ELR (cell line): ENCODE results near the gene DIDO1.

Experiments used
- DNase-seq: peaks from one replicate; pipeline ENCODE4 v3.0.0-alpha.2; 2015; ENCODE audit warnings: low read depth

DIDO1 gene

DNA sequence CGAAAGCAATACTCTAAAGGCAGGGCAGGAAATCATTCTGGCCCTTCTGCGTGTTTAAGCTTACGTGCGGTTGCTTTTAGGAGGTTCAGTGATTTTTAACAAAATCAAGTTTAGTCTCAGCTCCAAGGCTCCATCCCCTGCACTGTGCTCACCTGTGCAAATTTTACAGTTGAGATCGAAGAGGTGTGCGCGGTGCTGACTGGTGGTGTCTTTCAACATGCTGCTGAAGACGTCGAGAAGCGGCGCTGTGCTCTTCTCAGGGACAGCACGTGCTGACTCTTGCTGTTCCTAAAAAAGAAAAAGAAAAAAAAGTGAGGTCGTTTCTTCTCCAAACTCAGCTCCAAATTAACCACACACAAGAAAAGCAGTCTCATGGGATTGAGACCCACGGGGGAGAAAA, 32.0 kb downstream of the DIDO1 start:
- DNase-seq: no peak

DNA sequence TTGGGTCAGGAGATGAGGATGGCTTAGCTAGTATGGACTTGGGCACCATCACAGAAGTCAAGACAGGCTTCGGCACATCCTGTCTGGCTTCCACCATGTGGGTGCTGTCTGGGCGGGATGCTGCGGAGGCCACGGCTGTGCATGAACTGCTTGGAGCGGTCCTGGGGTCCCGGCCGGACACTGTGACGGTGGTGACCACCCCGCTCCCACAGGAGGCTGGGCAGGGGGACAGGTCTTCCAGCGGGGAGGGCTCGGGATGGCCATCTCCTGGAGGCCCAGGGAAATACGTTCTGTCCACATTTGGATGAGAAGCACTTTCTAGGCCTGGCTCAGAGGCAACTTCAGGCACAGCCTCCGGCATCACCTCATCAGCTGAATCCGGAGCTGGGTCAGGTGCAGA, 32.6 kb downstream of the DIDO1 start:
- no peak for DNase-seq

DNA sequence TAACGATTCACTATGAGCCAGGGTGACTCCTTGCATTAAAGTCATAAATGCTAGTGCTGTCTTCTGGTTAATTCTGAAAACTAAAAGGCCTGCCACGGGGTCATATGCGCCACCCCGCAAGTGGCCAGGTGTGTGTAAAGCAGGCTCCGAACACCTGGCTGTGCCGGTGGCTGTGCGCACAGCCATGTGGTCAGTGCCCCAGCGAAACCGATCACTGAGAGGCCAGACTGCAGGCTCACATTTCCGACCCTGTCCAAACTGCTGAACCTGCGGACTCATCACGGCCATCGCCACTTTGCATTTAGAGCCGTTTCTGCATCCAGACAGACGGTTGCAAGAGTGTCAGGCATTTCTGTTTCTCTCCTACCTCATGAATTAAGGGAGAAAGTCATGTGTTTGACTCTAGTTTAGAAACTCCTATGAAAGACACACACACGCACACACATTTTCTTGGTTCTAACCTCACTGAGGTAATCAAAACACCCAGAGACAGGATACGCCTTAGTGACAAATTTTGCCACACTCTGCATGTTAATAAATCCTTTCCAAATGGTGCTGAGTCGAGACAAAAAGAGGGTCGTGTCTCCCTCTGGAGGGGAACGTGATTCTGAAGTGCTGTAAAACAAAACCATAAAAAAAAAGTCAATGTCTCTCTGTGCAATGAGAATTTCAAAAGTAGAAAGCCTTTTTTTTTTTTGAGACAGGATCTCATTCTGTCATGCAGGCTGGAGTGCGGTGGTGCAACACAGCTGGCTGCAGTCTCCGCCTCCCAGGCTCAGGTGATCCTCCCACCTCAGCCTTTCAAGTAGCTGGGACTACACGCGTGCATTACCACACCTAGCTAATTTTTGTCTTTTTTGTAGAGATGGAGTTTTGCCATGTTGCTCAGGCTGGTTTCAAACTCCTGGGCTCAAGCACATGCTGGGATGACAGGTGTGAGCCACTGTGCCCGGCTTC, 33.7 kb downstream of the DIDO1 start:
- no peak for DNase-seq

DNA sequence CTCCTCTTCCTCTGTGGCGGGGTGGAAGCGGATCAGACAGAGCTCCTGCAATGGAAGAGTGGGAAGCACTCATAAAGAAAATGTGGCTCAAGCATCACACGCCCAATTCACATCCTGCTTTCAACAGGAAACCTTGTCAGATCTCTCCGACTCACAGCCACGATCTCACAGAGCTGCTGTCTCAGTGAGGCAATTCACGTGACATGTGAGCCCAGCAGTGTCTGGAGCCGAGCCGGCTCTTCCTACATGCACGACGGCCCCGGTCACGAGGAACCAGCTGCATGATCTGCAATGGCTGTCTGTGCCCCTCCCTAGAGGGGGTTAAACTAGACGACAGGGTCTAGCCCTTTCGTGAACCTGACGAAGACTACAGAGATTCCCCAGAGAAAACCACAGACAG, 35.2 kb downstream of the DIDO1 start:
- peak; percentile 43 for DNase-seq

DNA sequence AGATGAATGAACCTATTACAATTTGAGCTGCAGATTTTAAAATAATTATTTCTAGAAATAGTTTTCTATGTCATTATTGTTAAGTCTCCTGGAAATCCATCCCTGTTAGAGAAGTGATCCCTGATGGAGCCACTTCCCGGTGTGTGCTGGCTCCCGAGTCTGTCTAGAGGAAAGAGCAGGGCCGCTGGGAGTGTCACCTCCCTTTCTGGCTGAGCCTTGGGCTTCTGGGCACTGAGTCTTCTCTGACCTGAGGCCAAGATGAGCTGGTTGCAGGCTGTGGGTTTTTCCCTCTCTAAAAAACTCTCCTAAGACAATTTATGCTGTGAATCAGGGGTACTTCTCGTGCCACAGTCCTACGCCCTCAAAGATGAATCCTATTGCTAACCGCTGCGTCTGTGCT, 35.9 kb downstream of the DIDO1 start:
- DNase-seq: no peak

DNA sequence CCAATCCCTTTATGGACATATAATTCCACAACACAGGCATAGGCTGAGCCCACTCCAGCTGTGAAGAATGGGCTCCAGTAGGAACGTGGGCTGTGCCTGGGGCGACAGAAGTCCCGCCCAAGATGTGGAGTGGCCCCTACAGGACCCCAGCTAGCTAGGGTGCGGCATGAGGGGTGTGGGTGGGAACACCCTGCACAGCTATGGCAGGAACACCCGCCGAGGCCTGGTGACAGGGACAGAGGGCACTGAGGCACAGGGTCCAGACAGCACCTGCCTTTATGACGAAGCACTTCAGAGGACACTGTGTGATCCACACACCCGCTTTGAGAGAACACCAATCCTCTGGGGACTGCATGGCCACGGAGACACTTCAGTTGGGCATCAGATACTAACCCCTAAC, 36.4 kb downstream of the DIDO1 start:
- no peak for DNase-seq

DNA sequence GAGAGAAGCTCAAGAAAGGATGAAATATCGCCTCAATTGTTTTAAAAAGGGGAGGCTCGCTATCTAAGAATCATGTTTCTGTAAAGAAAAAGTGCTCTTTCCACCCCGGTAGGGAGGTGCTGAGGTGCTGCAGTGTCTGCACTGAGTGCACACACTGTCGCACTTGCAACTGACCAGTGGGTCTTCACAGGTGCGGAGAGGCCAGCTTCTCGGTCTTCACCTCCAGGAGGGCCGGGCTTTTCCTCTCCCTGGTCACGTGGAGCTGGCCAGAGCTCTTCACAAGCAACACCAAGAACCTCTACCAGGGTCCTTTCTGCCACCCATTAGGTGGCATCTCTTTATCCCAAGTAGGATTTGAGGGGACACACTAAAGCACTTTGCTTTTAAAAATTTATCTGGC, 36.9 kb downstream of the DIDO1 start:
- no peak for DNase-seq

DNA sequence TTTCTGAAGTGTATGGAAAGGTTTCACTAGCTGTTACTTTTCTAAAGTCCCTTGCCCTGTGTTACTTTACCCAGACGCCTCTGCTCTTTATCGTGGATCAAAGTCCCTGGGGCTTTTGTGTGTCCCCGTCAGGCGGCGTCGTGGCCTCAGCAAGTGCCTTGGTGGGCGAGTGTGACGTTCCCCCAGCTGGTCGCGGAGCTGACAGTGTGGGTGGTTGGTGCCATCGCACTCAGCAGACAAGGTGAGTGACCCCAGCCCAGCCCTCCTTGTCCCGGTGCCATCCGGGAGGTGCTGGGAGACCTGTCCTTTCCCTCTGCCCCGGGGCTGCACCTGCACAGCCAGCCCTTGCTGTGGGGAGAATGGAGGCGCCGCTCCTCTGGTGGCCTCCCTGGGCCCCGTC, 37.4 kb downstream of the DIDO1 start:
- no peak for DNase-seq

DNA sequence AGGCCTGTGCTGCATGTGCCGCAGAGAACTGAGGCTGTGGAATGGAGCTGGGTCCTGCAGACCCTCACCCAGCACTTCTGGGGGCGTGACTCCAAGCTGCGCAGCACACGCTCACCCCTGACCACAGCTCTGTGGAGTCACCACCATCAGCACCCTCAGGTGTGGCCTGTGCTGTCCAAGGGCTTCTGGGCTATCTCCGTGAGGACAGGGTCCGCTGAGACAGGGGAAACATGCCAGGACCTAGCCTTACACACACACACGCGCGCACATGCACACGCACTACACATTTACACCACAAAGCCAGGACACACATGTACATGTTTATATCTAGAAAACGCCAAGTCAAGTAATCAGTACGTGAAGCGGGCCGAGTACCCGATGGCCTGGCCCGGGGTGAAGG, 37.9 kb downstream of the DIDO1 start:
- DNase-seq: no peak

DNA sequence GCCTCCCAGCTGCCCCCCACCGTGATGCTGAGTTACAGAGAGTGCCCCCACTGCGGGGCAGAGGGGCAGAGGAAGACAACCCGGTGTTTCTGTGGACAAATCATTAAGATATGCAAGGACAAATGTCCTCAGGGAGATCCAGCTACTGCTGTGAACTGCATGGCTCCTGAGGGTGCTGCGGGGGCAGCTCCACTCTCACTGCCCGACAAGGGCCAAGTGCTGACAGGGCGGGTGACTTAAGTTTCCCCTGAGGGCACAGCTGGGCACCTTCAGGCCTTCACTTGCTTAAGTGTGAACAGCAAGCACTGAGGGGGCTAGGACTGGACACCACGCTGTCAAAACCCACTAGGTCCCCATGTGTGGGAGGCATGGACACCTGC, 38.5 kb downstream of the DIDO1 start:
- peak; percentile 66 for DNase-seq

DNA sequence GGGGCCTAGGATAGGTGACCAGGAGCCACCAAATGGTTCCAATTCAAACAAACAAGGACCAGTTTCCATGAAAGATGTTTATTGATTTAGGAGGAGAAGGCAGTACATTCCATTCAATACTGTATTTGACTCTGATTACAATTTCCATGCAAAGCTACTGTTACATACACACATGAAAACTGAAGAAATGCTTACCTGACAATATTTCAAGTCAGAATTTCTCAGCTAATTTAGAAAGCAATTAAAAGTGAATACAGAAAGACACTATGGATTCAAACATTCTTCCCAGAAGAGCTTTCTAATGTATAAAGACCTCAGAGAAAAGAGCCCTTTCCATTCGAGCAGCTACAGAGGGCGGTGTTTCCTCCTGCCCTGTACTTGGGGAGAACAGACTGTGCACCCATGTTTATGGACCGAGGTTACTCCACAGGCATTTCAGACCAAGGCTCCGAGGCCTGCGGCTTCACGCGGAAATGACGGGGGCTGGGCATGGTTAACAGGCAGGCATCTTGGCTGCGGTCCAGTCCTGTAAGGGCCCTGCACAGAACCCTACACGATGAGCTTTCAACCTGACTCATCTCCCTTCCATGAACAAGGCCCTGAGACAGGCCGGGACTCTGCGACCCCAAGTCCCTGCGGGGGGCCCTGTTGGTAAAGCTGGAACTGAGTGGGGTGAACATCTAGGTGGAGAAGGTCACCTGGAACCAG, 39.0 kb downstream of the DIDO1 start:
- peak; percentile 98 for DNase-seq

DNA sequence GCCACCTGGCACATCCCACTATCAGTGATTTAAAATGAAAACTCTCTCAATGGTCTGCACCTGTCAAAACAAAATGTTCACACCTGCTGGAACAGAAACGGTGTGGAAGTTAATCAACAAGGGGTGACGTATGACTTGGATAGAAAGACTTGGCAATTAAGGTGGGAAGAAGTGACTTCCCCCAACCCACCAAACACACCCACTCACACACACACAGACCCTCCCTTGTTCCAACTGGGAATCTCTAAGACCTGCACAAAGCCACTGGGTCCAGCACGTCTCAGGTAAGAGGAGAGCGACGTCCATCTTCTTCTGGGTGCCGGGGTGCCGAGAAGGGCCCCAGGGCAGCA, 39.6 kb downstream of the DIDO1 start:
- no peak for DNase-seq

DNA sequence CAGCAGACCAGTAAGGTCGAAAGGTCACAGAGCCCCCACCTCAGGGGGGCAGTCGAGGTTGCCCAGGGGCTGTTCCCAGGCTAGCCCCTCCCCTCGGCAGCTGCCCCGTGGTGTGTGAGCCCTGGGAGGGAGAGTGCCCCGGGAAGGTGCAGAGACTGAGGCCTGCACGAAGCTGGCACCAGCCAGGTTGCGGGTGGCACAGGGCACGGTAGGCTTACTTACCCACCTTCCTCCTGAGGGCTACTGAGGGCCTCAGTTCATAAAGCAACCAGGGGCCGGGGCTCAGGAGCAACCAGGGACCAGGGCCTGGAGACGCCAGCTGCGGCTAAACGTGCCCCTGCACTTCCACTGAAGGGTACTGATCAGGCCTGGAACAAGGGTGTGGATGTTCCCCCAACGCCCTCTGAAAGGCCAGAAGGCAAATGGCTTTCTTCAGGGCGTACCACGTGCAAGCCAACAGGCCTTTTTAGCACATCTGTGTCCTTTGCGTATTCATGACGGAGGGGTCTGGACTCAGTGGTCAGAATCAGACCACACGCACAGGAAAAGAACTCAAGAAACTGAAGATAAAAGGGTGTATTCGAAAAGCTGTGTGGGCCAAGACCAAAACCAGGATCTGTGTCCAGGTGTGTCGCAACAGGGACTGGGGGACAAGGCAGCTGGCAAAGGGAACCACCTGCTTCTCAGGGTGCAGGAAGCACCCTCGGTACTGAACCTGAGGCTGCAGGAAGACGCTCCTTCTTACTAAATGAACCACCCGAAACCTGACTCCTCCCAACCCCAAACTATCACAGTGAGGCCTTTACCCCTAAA, 40.2 kb downstream of the DIDO1 start:
- no peak for DNase-seq

DNA sequence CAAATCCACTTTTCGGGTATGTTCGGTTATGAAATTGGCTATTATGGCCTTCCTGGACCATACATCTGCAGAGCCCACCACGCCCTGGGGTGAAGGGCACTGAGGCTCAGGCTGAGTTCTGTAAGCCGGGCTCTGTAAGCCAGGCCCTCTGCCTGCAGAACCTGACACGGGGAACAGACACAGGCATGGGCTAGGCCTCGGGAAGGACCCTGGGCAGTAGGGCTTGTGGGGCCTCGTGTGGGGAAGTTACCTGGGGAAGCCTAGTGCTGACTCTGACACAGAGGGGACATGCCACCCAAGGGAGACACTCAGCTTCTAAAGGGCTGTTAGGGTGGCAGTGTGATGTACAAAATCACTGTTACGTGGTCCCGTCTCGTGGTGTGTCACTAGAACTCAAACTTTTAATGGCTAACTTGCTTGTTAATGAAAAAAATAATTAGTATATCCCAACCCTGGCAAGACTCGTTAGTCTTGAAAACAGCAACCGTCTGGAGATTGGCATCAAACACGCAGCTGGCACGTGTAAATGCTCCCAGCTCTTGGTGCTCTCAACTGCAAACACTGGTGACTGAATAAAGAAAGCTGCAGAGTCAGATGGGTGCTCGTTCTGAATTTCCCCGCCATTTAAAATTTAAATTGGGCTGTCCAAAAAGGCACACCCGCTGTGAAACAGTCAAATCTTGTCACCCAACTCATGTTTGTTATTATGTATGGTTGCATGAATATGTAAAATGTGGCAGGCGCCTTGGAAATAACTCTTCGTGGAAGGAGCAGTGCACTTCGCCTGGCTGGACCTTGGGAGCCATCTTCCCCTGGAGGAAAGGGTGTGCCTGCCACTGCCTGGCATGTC, 41.0 kb downstream of the DIDO1 start:
- no peak for DNase-seq

DNA sequence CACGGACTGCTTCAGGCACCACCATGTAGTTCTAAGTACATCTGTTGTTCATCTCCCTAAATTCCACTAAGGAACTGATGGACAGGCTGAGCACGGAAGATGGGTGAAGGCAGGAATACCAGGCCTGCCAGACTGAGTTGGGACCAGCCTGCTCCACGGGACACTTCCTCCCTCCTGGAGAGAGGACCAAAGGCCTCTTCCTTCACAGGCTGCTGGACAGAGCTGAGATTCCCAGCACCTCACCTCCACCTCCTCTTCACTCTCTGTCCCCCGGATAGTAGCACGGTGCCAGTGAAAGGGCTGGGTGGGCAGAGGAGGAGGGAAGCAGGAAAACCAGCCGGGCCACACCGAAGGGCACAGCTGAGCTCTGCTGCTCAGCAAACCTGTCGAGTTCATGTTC, 41.7 kb downstream of the DIDO1 start:
- DNase-seq: no peak

DNA sequence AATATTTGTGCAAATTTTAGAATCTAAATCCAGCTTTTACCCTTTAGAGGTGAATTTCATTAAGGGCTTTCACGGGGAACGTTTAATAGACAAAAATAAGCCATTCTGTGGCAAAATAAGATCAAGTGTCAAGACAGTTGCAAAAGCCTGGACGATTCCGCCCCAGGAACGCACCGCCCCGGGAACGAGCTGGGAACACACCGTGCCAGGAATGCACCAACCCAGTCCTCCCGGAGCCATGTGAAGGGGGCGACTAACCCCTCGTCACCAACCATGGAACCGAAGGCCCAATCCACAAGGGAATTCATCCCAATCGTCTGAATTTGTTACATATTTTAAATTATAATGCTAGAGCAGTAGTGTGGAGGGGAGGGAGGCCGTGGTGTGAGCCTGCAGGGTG, 43.9 kb downstream of the DIDO1 start:
- DNase-seq: no peak

DNA sequence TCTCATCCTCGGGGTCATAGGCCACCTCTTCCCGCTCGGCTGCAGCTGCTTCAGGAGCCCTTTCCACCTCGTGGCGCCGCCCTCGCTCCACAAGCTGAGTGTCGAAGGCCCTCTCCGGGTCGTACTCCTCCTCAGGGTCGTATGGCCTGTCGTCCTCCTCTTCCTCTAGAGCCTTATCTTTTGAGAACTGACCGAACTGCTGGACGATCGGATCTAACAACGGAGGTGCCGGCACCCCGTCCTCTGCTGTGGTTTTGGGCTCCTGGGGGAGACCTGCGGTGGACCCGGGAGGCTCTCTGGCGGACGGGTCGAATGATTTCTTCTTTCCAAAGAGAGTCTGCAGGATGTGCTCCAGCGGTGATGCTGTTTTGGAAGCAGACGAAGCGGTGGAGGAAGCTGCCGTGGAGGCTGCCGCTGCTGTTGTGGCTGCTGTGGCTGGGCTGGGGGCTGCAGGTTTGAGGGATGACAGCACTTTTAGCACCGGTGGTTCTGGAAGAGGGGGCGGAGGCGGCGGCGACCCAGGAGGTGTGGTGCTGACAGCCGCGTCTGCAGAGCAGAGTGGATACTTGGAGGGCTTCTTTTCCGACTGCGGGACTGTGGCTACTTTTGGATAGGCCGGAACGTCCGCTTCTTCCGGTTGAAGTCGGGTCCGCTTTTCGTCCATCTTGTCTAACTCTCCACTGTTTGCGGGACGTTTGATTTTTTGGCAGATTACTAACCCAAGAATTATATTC, 44.5 kb downstream of the DIDO1 start:
- DNase-seq: no peak

DNA sequence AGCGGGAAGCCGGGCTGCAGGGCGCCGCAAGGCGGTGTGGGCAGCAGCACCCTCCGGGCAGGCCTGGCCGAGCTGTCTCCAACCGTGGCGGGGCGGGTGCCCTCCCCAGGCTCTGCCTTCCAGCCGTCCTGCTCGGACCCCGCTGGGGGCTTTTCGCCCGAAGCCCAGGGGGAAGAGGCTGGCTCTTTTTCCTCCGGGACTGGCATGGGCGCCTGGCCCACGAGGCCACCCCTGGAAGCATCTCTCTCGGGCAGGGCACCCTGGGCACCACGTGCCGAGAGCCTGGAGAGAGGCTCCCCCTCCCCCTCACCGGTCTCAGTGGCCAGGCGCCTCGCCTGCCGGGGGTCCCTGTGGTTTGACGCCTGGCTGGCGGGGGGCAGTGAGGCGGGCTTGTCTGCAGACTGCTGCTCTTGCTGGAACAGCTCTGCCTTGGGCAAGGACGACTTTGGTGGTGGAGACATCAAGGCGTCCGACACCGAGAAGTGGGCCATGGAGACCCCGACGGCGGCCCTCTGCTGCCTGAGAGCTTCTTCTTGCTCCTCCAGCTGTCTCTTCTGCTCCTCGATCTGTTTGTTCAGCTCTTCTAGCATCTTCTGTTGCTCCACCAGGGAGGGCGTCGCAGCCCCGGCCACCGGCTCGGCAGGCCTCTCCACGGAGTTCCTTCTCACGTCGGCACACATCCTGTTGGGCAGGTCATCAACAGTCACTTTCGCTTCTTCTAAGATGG, 45.2 kb downstream of the DIDO1 start:
- no peak for DNase-seq

DNA sequence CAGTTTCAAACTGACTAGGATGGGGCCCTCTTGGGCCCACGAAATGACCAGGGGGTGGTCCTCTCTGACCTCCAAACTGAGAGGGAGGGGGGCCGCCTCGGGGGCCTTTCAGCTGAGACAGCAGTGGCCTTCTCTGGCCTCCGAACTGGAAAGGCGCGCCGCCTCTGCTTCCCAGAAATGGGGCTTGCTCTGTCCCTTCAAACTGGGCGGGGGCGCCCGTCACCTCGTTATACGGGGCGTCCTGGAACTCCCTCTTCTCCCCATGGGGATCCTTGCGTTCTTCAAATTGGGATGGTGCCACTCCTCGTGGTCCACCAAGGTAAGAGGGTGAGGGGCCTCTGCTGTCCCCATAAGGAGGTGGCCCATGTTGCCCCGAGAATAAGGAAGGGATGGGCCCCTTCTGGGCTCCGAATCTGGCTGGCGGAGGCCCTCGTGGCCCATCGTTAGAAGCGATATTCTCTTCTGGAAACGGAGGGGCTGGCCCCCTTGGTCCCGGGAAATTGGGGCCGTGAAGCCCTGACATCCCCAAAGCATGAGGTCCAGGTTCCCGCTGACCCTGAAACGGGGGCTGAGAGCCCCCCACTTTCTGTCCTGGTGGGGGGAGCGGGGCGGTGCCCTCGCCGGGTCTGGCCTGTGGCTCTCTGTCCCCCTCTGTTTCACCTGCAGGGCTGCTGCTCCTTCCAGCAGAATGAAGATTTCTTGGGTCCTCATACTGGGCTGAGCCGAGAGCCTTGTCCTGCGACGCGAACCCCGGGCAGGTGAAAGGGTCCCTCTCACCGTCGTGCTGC, 46.0 kb downstream of the DIDO1 start:
- no peak for DNase-seq
